ENCODE data around the gene LRRC41.
"Not testable (repeated sequence)": the region's sequence is repeated elsewhere in the genome, so short reads cannot be mapped to it uniquely, and the experiment has no call there.

Gene LRRC41

GRCh38 chr1:46246136-46246535 lies 57.3 kb downstream of the LRRC41 start:
- not testable (repeated sequence) for H3K27ac ChIP-seq (ENCODE audit: low read depth in 2 of 2, low read length in 2 of 2); H3K9ac ChIP-seq (ENCODE audit: low read depth in 1 of 2, low read length in 2 of 2); H3K4me3 ChIP-seq (ENCODE audit: low read length in 2 of 2)

GRCh38 chr1:46244656-46245371 lies 58.6 kb downstream of the LRRC41 start:
- Histone ChIP-seq H3K9me3 (ENCODE audit: control insufficient read depth in 2 of 2, low read length in 2 of 2) (no peaks in the 10 kb centered on the region), H3K27ac (ENCODE audit: low read depth in 2 of 2, low read length in 2 of 2) (no peak overlapping the region)

More at GRCh38 chr1:46246136-46246535, 57.3 kb downstream of the LRRC41 start:
- not testable (repeated sequence) for H3K9me3 ChIP-seq (ENCODE audit: control insufficient read depth in 2 of 2, low read length in 2 of 2); H3K27me3 ChIP-seq (ENCODE audit: control insufficient read depth in 2 of 2, insufficient read depth in 2 of 2, low read length in 2 of 2); H3K36me3 ChIP-seq (ENCODE audit: control insufficient read depth in 2 of 2, insufficient read depth in 2 of 2, low read length in 2 of 2); H3K4me1 ChIP-seq (ENCODE audit: control insufficient read depth in 2 of 2, insufficient read depth in 2 of 2, low read length in 2 of 2)

GRCh38 chr1:46243831-46244230 lies 59.6 kb downstream of the LRRC41 start:
- not testable (repeated sequence) for H3K9ac ChIP-seq (ENCODE audit: low read depth in 1 of 2, low read length in 2 of 2); H3K36me3 ChIP-seq (ENCODE audit: control insufficient read depth in 2 of 2, insufficient read depth in 2 of 2, low read length in 2 of 2); H3K27me3 ChIP-seq (ENCODE audit: control insufficient read depth in 2 of 2, insufficient read depth in 2 of 2, low read length in 2 of 2); H3K4me3 ChIP-seq (ENCODE audit: low read length in 2 of 2); H3K27ac ChIP-seq (ENCODE audit: low read depth in 2 of 2, low read length in 2 of 2); H3K9me3 ChIP-seq (ENCODE audit: control insufficient read depth in 2 of 2, low read length in 2 of 2); H3K4me1 ChIP-seq (ENCODE audit: control insufficient read depth in 2 of 2, insufficient read depth in 2 of 2, low read length in 2 of 2)

More at GRCh38 chr1:46244656-46245371, 58.6 kb downstream of the LRRC41 start:
- Histone ChIP-seq H3K4me3 (ENCODE audit: low read length in 2 of 2) (no peak overlapping the region), H3K9ac (ENCODE audit: low read depth in 1 of 2, low read length in 2 of 2) (no peak overlapping the region), H3K27me3 (ENCODE audit: control insufficient read depth in 2 of 2, insufficient read depth in 2 of 2, low read length in 2 of 2) (no peaks in the 10 kb centered on the region), H3K4me1 (ENCODE audit: control insufficient read depth in 2 of 2, insufficient read depth in 2 of 2, low read length in 2 of 2) (peaks cover 4 to 7% of the 10 kb centered on the region in 2 donors), H3K36me3 (ENCODE audit: control insufficient read depth in 2 of 2, insufficient read depth in 2 of 2, low read length in 2 of 2) (no peaks in the 10 kb centered on the region)

GRCh38 chr1:46242918-46243317 lies 60.5 kb downstream of the LRRC41 start:
- Histone ChIP-seq H3K9me3 (ENCODE audit: control insufficient read depth in 2 of 2, low read length in 2 of 2) (no peaks in the 10 kb centered on the region), H3K27ac (ENCODE audit: low read depth in 2 of 2, low read length in 2 of 2) (no peak overlapping the region), H3K9ac (ENCODE audit: low read depth in 1 of 2, low read length in 2 of 2) (no peak overlapping the region), H3K36me3 (ENCODE audit: control insufficient read depth in 2 of 2, insufficient read depth in 2 of 2, low read length in 2 of 2) (no peaks in the 10 kb centered on the region), H3K4me1 (ENCODE audit: control insufficient read depth in 2 of 2, insufficient read depth in 2 of 2, low read length in 2 of 2) (peaks cover under 1 to 4% of the 10 kb centered on the region in 2 donors), H3K27me3 (ENCODE audit: control insufficient read depth in 2 of 2, insufficient read depth in 2 of 2, low read length in 2 of 2) (no peaks in the 10 kb centered on the region), H3K4me3 (ENCODE audit: low read length in 2 of 2) (no peak overlapping the region)

- H3K27ac ChIP-seq (ENCODE audit: low read depth in 2 of 2, low read length in 2 of 2); H3K9me3 ChIP-seq (ENCODE audit: control insufficient read depth in 2 of 2, low read length in 2 of 2); H3K4me1 ChIP-seq (ENCODE audit: control insufficient read depth in 2 of 2, insufficient read depth in 2 of 2, low read length in 2 of 2); H3K9ac ChIP-seq (ENCODE audit: low read depth in 1 of 2, low read length in 2 of 2); H3K27me3 ChIP-seq (ENCODE audit: control insufficient read depth in 2 of 2, insufficient read depth in 2 of 2, low read length in 2 of 2); H3K4me3 ChIP-seq (ENCODE audit: low read length in 2 of 2); H3K36me3 ChIP-seq (ENCODE audit: control insufficient read depth in 2 of 2, insufficient read depth in 2 of 2, low read length in 2 of 2): not testable (repeated sequence)
Measured at GRCh38 chr1:46241733-46242132, 61.7 kb downstream of the LRRC41 start.

GRCh38 chr1:46238865-46239264 lies 64.6 kb downstream of the LRRC41 start:
- not testable (repeated sequence) for H3K36me3 ChIP-seq (ENCODE audit: control insufficient read depth in 2 of 2, insufficient read depth in 2 of 2, low read length in 2 of 2); H3K9me3 ChIP-seq (ENCODE audit: control insufficient read depth in 2 of 2, low read length in 2 of 2); H3K27ac ChIP-seq (ENCODE audit: low read depth in 2 of 2, low read length in 2 of 2); H3K4me3 ChIP-seq (ENCODE audit: low read length in 2 of 2); H3K27me3 ChIP-seq (ENCODE audit: control insufficient read depth in 2 of 2, insufficient read depth in 2 of 2, low read length in 2 of 2); H3K4me1 ChIP-seq (ENCODE audit: control insufficient read depth in 2 of 2, insufficient read depth in 2 of 2, low read length in 2 of 2); H3K9ac ChIP-seq (ENCODE audit: low read depth in 1 of 2, low read length in 2 of 2)

GRCh38 chr1:46236882-46237281 lies 66.5 kb downstream of the LRRC41 start:
- Histone ChIP-seq H3K9ac (ENCODE audit: low read depth in 1 of 2, low read length in 2 of 2) (no peak overlapping the region), H3K36me3 (ENCODE audit: control insufficient read depth in 2 of 2, insufficient read depth in 2 of 2, low read length in 2 of 2) (no peaks in the 10 kb centered on the region), H3K27me3 (ENCODE audit: control insufficient read depth in 2 of 2, insufficient read depth in 2 of 2, low read length in 2 of 2) (no peaks in the 10 kb centered on the region), H3K4me1 (ENCODE audit: control insufficient read depth in 2 of 2, insufficient read depth in 2 of 2, low read length in 2 of 2) (no peaks in the 10 kb centered on the region), H3K27ac (ENCODE audit: low read depth in 2 of 2, low read length in 2 of 2) (no peak overlapping the region), H3K9me3 (ENCODE audit: control insufficient read depth in 2 of 2, low read length in 2 of 2) (no peaks in the 10 kb centered on the region), H3K4me3 (ENCODE audit: low read length in 2 of 2) (no peak overlapping the region)

GRCh38 chr1:46231231-46231630 lies 72.2 kb downstream of the LRRC41 start:
- not testable (repeated sequence) for H3K9me3 ChIP-seq (ENCODE audit: control insufficient read depth in 2 of 2, low read length in 2 of 2); H3K27ac ChIP-seq (ENCODE audit: low read depth in 2 of 2, low read length in 2 of 2)

More at GRCh38 chr1:46231231-46231630, 72.2 kb downstream of the LRRC41 start:
- H3K36me3 ChIP-seq (ENCODE audit: control insufficient read depth in 2 of 2, insufficient read depth in 2 of 2, low read length in 2 of 2); H3K9ac ChIP-seq (ENCODE audit: low read depth in 1 of 2, low read length in 2 of 2); H3K27me3 ChIP-seq (ENCODE audit: control insufficient read depth in 2 of 2, insufficient read depth in 2 of 2, low read length in 2 of 2); H3K4me3 ChIP-seq (ENCODE audit: low read length in 2 of 2); H3K4me1 ChIP-seq (ENCODE audit: control insufficient read depth in 2 of 2, insufficient read depth in 2 of 2, low read length in 2 of 2): not testable (repeated sequence)

Data from mucosa of rectum (tissue), 2 donors.